Measurements from ENCODE around the gene SEZ6L2. TPM values are rescaled to one million over a fixed set of nuclear protein-coding genes. Genes with fewer than 3 reads are reported as not detected.
A peak's percentile ranks its signal among the peaks of the same experiment; 100 is the strongest.

Gene SEZ6L2
- total RNA-seq, 1 donor from 2014 or later: 13.2 TPM

- no peak overlapping the region for H3K4me3 Mint-ChIP-seq (ENCODE audit: low read depth)
- peaks cover 5% of the 10 kb centered on the region for H3K4me1 Mint-ChIP-seq (ENCODE audit: low read depth)
- no peaks in the 10 kb centered on the region for H3K36me3 Mint-ChIP-seq (ENCODE audit: insufficient read depth)
- no peak overlapping the region for H3K27ac Mint-ChIP-seq
- TF ChIP-seq CTCF (IDR thresholded peaks at IDR 0.05; ENCODE audit: unreplicated experiment): peak; percentile 76
- no peaks in the 10 kb centered on the region for H3K9me3 Mint-ChIP-seq (ENCODE audit: low read depth)
- H3K27me3 Mint-ChIP-seq: no peaks in the 10 kb centered on the region
- DNase-seq (ENCODE audit: low spot score, unreplicated experiment): peak; percentile 53
Observed at GRCh38 chr16:29848420-29849297, 50.7 kb downstream of the SEZ6L2 start.

- no peaks in the 10 kb centered on the region for H3K36me3 Mint-ChIP-seq (ENCODE audit: insufficient read depth)
- no peak overlapping the region for H3K4me3 Mint-ChIP-seq (ENCODE audit: low read depth)
- no peaks in the 10 kb centered on the region for H3K9me3 Mint-ChIP-seq (ENCODE audit: low read depth)
- no peak overlapping the region for H3K27ac Mint-ChIP-seq
- DNase-seq (ENCODE audit: low spot score, unreplicated experiment): no peak
- no peak for TF ChIP-seq CTCF (IDR thresholded peaks at IDR 0.05; ENCODE audit: unreplicated experiment)
- H3K4me1 Mint-ChIP-seq (ENCODE audit: low read depth): peaks cover 5% of the 10 kb centered on the region
- H3K27me3 Mint-ChIP-seq: no peaks in the 10 kb centered on the region
Observed at GRCh38 chr16:29845656-29846055, 53.7 kb downstream of the SEZ6L2 start.

- no peak overlapping the region for H3K4me3 Mint-ChIP-seq (ENCODE audit: low read depth)
Observed at GRCh38 chr16:29844575-29845331, 54.6 kb downstream of the SEZ6L2 start.

GRCh38 chr16:29843931-29844330 lies 55.4 kb downstream of the SEZ6L2 start:
- no peak for TF ChIP-seq CTCF (IDR thresholded peaks at IDR 0.05; ENCODE audit: unreplicated experiment)
- no peak for DNase-seq (ENCODE audit: low spot score, unreplicated experiment)
- Mint-ChIP-seq H3K9me3 (ENCODE audit: low read depth) (no peaks in the 10 kb centered on the region), H3K27me3 (no peaks in the 10 kb centered on the region), H3K4me1 (ENCODE audit: low read depth) (no peaks in the 10 kb centered on the region), H3K27ac (no peak overlapping the region), H3K36me3 (ENCODE audit: insufficient read depth) (no peaks in the 10 kb centered on the region), H3K4me3 (ENCODE audit: low read depth) (no peak overlapping the region)

More at GRCh38 chr16:29844575-29845331, 54.6 kb downstream of the SEZ6L2 start:
- no peak for DNase-seq (ENCODE audit: low spot score, unreplicated experiment)
- Mint-ChIP-seq H3K9me3 (ENCODE audit: low read depth) (no peaks in the 10 kb centered on the region), H3K4me1 (ENCODE audit: low read depth) (peaks cover 3% of the 10 kb centered on the region), H3K36me3 (ENCODE audit: insufficient read depth) (no peaks in the 10 kb centered on the region), H3K27ac (no peak overlapping the region), H3K27me3 (no peaks in the 10 kb centered on the region)
- TF ChIP-seq CTCF (IDR thresholded peaks at IDR 0.05; ENCODE audit: unreplicated experiment): no peak

GRCh38 chr16:29842732-29843346 lies 56.5 kb downstream of the SEZ6L2 start:
- Mint-ChIP-seq H3K27ac (no peak overlapping the region), H3K9me3 (ENCODE audit: low read depth) (no peaks in the 10 kb centered on the region), H3K4me1 (ENCODE audit: low read depth) (no peaks in the 10 kb centered on the region), H3K36me3 (ENCODE audit: insufficient read depth) (no peaks in the 10 kb centered on the region), H3K27me3 (no peaks in the 10 kb centered on the region), H3K4me3 (ENCODE audit: low read depth) (no peak overlapping the region)
- no peak for DNase-seq (ENCODE audit: low spot score, unreplicated experiment)
- TF ChIP-seq CTCF (IDR thresholded peaks at IDR 0.05; ENCODE audit: unreplicated experiment): no peak

Data from progenitor cell of endocrine pancreas (in vitro differentiated cells).